ENCODE measurements around the gene DMRTA2. TPM values are rescaled to one million over a fixed set of nuclear protein-coding genes. Genes with fewer than 3 reads are reported as not detected.

DMRTA2 gene
- total and polyA plus RNA-seq, 2 of the 4 experiments (the other 2 are of a cell fraction), result 0.02 TPM; not detected in 1

- Histone ChIP-seq H2BK20ac (ENCODE audit: low read depth, low read length) (no peak overlapping the region), H2AFZ (replicated peaks; ENCODE audit: low read length, poor library complexity) (peak overlapping the region; percentile 18), H4K8ac (ENCODE audit: low read depth in 2 of 2, low read length in 2 of 2) (no peak overlapping the region), H3K18ac (ENCODE audit: low read depth, low read length) (no peak overlapping the region), H2AK5ac (ENCODE audit: low read depth, low read length) (no peak overlapping the region), H3K23ac (ENCODE audit: low read depth, low read length) (peak overlapping the region; percentile 10; the same call in 1 of the 2 replicates), H3K9me3 (ENCODE audit: control insufficient read depth, insufficient read depth, low read length) (peaks cover 10% of the 10 kb centered on the region), H4K20me1 (ENCODE audit: insufficient read depth, low read length) (0 out of 2 replicates have a peak, but pooled peaks cover 20% of the 10 kb centered on the region), H4K91ac (ENCODE audit: insufficient read depth, low read depth, low read length) (no peak overlapping the region), H3K9me1 (ENCODE audit: insufficient read depth, low read length) (peaks cover 12% of the 10 kb centered on the region), H3K4me2 (ENCODE audit: low read depth, low read length) (peak overlapping the region; percentile 80), H2AK9ac (replicated peaks; ENCODE audit: low read depth, low read length, poor library complexity) (no peak overlapping the region), H3K4me3 (ENCODE audit: insufficient read depth, low read depth, low read length) (0 out of 2 replicates have a peak overlapping the region, but pooled peaks have one; percentile 18), H3K56ac (ENCODE audit: extremely low read depth, insufficient read depth, low read length) (no peak overlapping the region), H2BK120ac (ENCODE audit: low read depth, low read length) (no peak overlapping the region), H2BK15ac (ENCODE audit: low read depth, low read length) (no peak overlapping the region), H3K14ac (replicated peaks; ENCODE audit: low read depth, low read length) (no peak overlapping the region), H3K4ac (ENCODE audit: low read depth, low read length) (no peak overlapping the region), H3K9ac (ENCODE audit: low read depth, low read length) (no peak overlapping the region), H2BK5ac (ENCODE audit: low read depth, low read length, poor library complexity, severe bottlenecking) (no peak overlapping the region), H3K4me1 (ENCODE audit: control insufficient read depth, insufficient read depth, low read length) (no peaks in the 10 kb centered on the region; the same call in 1 of the 2 replicates), H3K27me3 (ENCODE audit: control insufficient read depth, insufficient read depth, low read length) (peaks cover 93% of the 10 kb centered on the region), H3K36me3 (ENCODE audit: control insufficient read depth, insufficient read depth, low read length) (no peaks in the 10 kb centered on the region), H3K27ac (ENCODE audit: insufficient read depth, low read length) (no peak overlapping the region), H3K79me1 (ENCODE audit: low read depth in 1 of 2, low read length in 2 of 2) (no peaks in the 10 kb centered on the region), H4K5ac (ENCODE audit: low read depth, low read length) (no peak overlapping the region)
- intact Hi-C loops (cut with micrococcal nuclease), result no loop called here
- ChIA-PET CTCF (interaction anchor here (0.7 kb wide), 2 partner anchors 9 to 317 kb away, joined by 3 to 4 read pairs; no protein-coding TSS in a partner anchor), POLR2A (ENCODE audit: unreplicated experiment) (interaction anchor here (0.6 kb wide), 1 partner anchor 57 kb away, joined by 3 read pairs; no protein-coding TSS in a partner anchor)
- DNase-seq (no peak), ATAC-seq (ENCODE audit: low read depth) (no peak)
- in situ Hi-C loops (cut with MboI; ENCODE audit: low sequenced_read_pairs), result no loop called here
- BruUV-seq (replicated peaks), result no TSS peak
- WGBS, 2 experiments (ENCODE audit: extremely low coverage in 2 of 2, insufficient read length in 1 of 2), result 2% methylated on average over 7 of the region's 35 CpGs; no CpG with 5 or more reads in 1 of the 2 experiments
- dilution Hi-C loops (cut with HindIII; ENCODE audit: low sequenced_read_pairs, unreplicated experiment), result no loop called here
- TF ChIP-seq SMC3 (IDR thresholded peaks at IDR 0.05; ENCODE audit: low read depth, low read length), result no peak
- TF ChIP-seq MAFK (IDR thresholded peaks at IDR 0.05; ENCODE audit: low read depth, low read length), result no peak
- TF ChIP-seq CEBPB (IDR thresholded peaks at IDR 0.05; ENCODE audit: low read depth, low read length), result no peak
- TF ChIP-seq USF2 (IDR thresholded peaks at IDR 0.05; ENCODE audit: low read depth, low read length), result no peak
- no peak for TF ChIP-seq BHLHE40 (IDR thresholded peaks at IDR 0.05; ENCODE audit: low read depth, low read length)
- no peak for TF ChIP-seq RCOR1 (IDR thresholded peaks at IDR 0.05; ENCODE audit: insufficient replicate concordance, low read length)
- TF ChIP-seq RFX5 (IDR thresholded peaks at IDR 0.05; ENCODE audit: low read depth, low read length), result no peak
- TF ChIP-seq CTCF (conservative IDR thresholded peaks at IDR 0.05; ENCODE audit: low read depth, low read length), result no peak
- TF ChIP-seq ELK1 (IDR thresholded peaks at IDR 0.05; ENCODE audit: borderline replicate concordance, low read depth, low read length), result no peak
- no peak for TF ChIP-seq CHD1 (IDR thresholded peaks at IDR 0.05; ENCODE audit: low read depth, low read length)
- TF ChIP-seq FOS (IDR thresholded peaks at IDR 0.05; ENCODE audit: low read depth, low read length), result no peak
- no peak for TF ChIP-seq MXI1 (IDR thresholded peaks at IDR 0.05; ENCODE audit: borderline replicate concordance, low read depth, low read length)
- no peak for TF ChIP-seq MAZ (IDR thresholded peaks at IDR 0.05; ENCODE audit: borderline replicate concordance, low read depth, low read length)
Observed at GRCh38 chr1:50424045-50424883, 1.0 kb upstream of the DMRTA2 start.

All from IMR-90 (cell line).